HepG2 (cell line): ENCODE measurements around the gene ATP5PB. TPM values are rescaled to one million over a fixed set of nuclear protein-coding genes. Genes with fewer than 3 reads are reported as not detected.
A peak's percentile ranks its signal among the peaks of the same experiment; 100 is the strongest.

Experiments
- ATAC-seq: fragments of 200-7000 bp; cut with Tn5 transposase; 3 replicates; pipeline ENCODE4 v1.9.1; 2020; ENCODE audit warnings: mild to moderate bottlenecking, moderate library complexity
- BruUV-seq: library from RNA; stranded (reverse); fragments of 400-500 nt; replicated peaks from 2 replicates; lab custom pipeline; 2021; lab: Mats Ljungman, UMichigan
- CTCF ChIA-PET: fragments of 300-600 bp; formaldehyde crosslinking; extraction: SDS; loops from one replicate; lab custom pipeline; 2021; ENCODE audit warnings: low total read pairs, inconsistent platforms, low intra/inter-chr PET ratio; lab: Yijun Ruan, JAX
- POLR2A ChIA-PET: fragments of 350-600 bp; sonication (Branson Sonifier 250); formaldehyde crosslinking; loops from one replicate; lab custom pipeline; 2020; ENCODE audit warnings: antibody characterized with exemption, inconsistent platforms; lab: Yijun Ruan, JAX
- DNase-seq: peaks from one replicate; pipeline ENCODE4 v3.0.0-alpha.2; 2015; ENCODE audit warnings: low spot score
- FAIRE-seq: peaks from 3 replicates; lab custom pipeline; 2011; peaks lifted over from hg19 to GRCh38; lab: Jason Lieb, UNC
- H2AFZ ChIP-seq: one replicate; pipeline ENCODE4 v1.6.1; 2011; ENCODE audit warnings: low read length, inconsistent platforms
- H3K27ac ChIP-seq: fragments of 300-600 bp; 3 replicates; pipeline ENCODE4 v1.8.0; 2011; ENCODE audit warnings: mixed run types, mild to moderate bottlenecking, mixed read lengths, low read length, inconsistent platforms; ENCODE audit not compliant: insufficient read depth; ENCODE audit errors: extremely low read length
- H3K27me3 ChIP-seq, 2 experiments: fragments of 200-600 bp in 1 of 2; 2 replicates in 1 of 2; 3 replicates in 1 of 2; pipeline versions ENCODE4 v1.6.0 to v1.8.0; 2011; ENCODE audit warnings: low read length in 2 of 2, mild to moderate bottlenecking in 2 of 2, moderate library complexity in 2 of 2, inconsistent platforms in 1 of 2; ENCODE audit not compliant: insufficient read depth in 2 of 2, control insufficient read depth in 1 of 2
- H3K36me3 ChIP-seq, 2 experiments: fragments of 200-600 bp in 1 of 2; replicated peaks in 1 of 2; 2 replicates in 1 of 2; 3 replicates in 1 of 2; pipeline versions ENCODE4 v1.5.1 to v1.8.0; 2011; ENCODE audit warnings: low read length in 2 of 2, inconsistent platforms in 1 of 2; ENCODE audit not compliant: insufficient read depth in 2 of 2, control insufficient read depth in 1 of 2
- H3K4me1 ChIP-seq: 2 replicates; pipeline ENCODE4 v1.5.1; 2012; ENCODE audit warnings: low read length, inconsistent platforms; ENCODE audit not compliant: insufficient read depth
- H3K4me2 ChIP-seq: 2 replicates; pipeline ENCODE4 v1.6.0; 2011; ENCODE audit warnings: low read depth, low read length, inconsistent platforms
- H3K4me3 ChIP-seq, 3 experiments: fragments of 200-600 bp in 1 of 3; sonication (generic), shearing (Covaris generic) in 1 of 3; replicated peaks in 1 of 3; 2 replicates each; pipeline ENCODE4 v1.5.1; 2011 to 2016; ENCODE audit warnings: low read length in 3 of 3, inconsistent platforms in 2 of 3, low read depth in 2 of 3, mild to moderate bottlenecking in 2 of 3, control low read depth in 1 of 3, mixed read lengths in 1 of 3; ENCODE audit not compliant: insufficient read depth in 1 of 3
- H3K79me2 ChIP-seq: one replicate; pipeline ENCODE4 v1.6.1; 2011; ENCODE audit warnings: low read length, inconsistent platforms; ENCODE audit not compliant: insufficient read depth
- H3K9ac ChIP-seq: 2 replicates; pipeline ENCODE4 v1.6.0; 2011; ENCODE audit warnings: mild to moderate bottlenecking, low read depth, low read length, inconsistent platforms; ENCODE audit not compliant: insufficient read depth
- H3K9me3 ChIP-seq: 2 replicates; pipeline ENCODE4 v1.5.1; 2012; ENCODE audit warnings: mild to moderate bottlenecking, low read length
- H4K20me1 ChIP-seq: 2 replicates; pipeline ENCODE4 v1.6.0; 2011; ENCODE audit warnings: inconsistent platforms, mild to moderate bottlenecking, low read length, moderate library complexity; ENCODE audit not compliant: insufficient read depth
- CEBPB ChIP-seq: IDR thresholded peaks from 2 replicates; pipeline ENCODE4 v1.6.1; 2011; ENCODE audit warnings: low read depth, low read length, improper control_type of control experiment, borderline replicate concordance
- CEBPG ChIP-seq: IDR thresholded peaks from 2 replicates; pipeline ENCODE4 v1.6.1; 2016
- FOSL1 ChIP-seq: sonication (generic); formaldehyde crosslinking; IDR thresholded peaks from 2 replicates; pipeline ENCODE4 v1.9.0; 2021; ENCODE audit warnings: missing genetic modification reagents, borderline replicate concordance
- GATAD2A ChIP-seq: IDR thresholded peaks from 2 replicates; pipeline ENCODE4 v1.6.1; 2016
- MAFF ChIP-seq: IDR thresholded peaks from 2 replicates; pipeline ENCODE4 v1.6.1; 2011; ENCODE audit warnings: low read depth, low read length, improper control_type of control experiment
- MAFK ChIP-seq, 2 experiments: IDR thresholded peaks in 1 of 2; conservative IDR thresholded peaks in 1 of 2; 2 replicates each; pipeline ENCODE4 v1.6.1; 2011; ENCODE audit warnings: improper control_type of control experiment in 2 of 2, low read length in 2 of 2
- SRY ChIP-seq: sonication (generic); formaldehyde crosslinking; IDR thresholded peaks from 2 replicates; pipeline ENCODE4 v1.8.0; 2022; ENCODE audit warnings: mild to moderate bottlenecking, missing genetic modification reagents
- TAF15 ChIP-seq: fragments of 200-400 bp; formaldehyde crosslinking; IDR thresholded peaks from one replicate; pipeline ENCODE4 v1.6.1; 2018; ENCODE audit warnings: mild to moderate bottlenecking, low read depth, low read length; ENCODE audit not compliant: poor library complexity, severe bottlenecking
- ZNF7 ChIP-seq: IDR thresholded peaks from 2 replicates; pipeline ENCODE4 v1.6.1; 2016; ENCODE audit warnings: missing biosample characterization, missing genetic modification reagents
- WGBS: methylation state at CpG from one replicate; pipeline ENCODE4 v1.1.6; 2017; ENCODE audit warnings: low lambda C conversion rate; 5-methylcytosine and 5-hydroxymethylcytosine counted together
- in situ Hi-C: cut with HindIII; loops from 2 replicates; pipeline ENCODE4 v1.10.0; 2017; ENCODE audit warnings: low pct_unique_long_range_greater_than_20kb; ENCODE audit not compliant: extremely low pct_ligation_motif_present
- intact Hi-C: fragments of 100-400 bp; cut with micrococcal nuclease; formaldehyde crosslinking; loops from one replicate; pipeline ENCODE4 v1.10.0; 2022; ENCODE audit not compliant: unreplicated experiment
- polyA plus RNA-seq, 8 experiments: library from polyadenylated mRNA; depleted of rRNA in 3 of 8; stranded (reverse) in 7 of 8; unstranded in 1 of 8; fragments of >200 nt; fragmentation: Illumina TruSeq in 4 of 8; extraction: Trizol in 4 of 8; gene quantifications; 2 replicates each; pipeline versions ENCODE4 v1.2.1 to v1.2.3, GENCODE V29; 2011 to 2016; ENCODE audit warnings: low read depth in 4 of 8, missing spikeins in 1 of 8, mixed read lengths in 1 of 8; ENCODE audit not compliant: insufficient read depth in 1 of 8
- total RNA-seq, 5 experiments: library from RNA; depleted of rRNA; stranded (reverse); fragments of >200 nt; fragmentation: Illumina TruSeq; extraction: Trizol; gene quantifications; 2 replicates each; pipeline ENCODE4 v1.2.3, GENCODE V29; 2016; ENCODE audit warnings: low read depth in 1 of 5
- TF ChIP-seq, protein P1 (sequence below): sonication (generic); formaldehyde crosslinking; IDR thresholded peaks from 2 replicates; pipeline ENCODE4 v1.5.0; 2020; ENCODE audit warnings: missing genetic modification reagents

Gene ATP5PB
- total and polyA plus RNA-seq, 2 of the 13 experiments (the other 11 are each of a cell fraction or from before 2014, with no cell fraction given), result 297 to 541 TPM

DNA sequence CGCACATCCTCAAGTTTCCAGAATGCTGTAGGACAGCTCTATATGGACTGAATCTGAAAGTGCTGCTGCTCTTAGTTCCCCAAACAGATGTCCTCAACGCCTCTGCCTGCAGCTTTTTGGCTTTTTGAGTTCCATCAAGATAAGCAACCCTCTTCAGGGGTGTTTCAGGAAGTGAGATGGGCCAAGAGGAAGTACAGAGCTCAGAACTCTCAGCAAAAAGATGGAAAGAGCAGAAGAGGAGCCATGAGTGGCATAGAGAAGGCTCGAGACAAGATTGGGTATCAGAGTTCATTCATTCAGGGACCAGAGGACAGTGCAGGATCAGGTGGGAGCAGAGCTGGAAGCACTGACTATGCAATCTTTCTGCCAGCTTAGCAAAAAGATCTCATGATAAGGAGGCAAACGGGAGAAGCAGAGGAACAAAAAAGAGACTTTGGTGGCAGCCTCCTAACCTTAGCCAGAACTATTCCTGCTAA, 54.4 kb downstream of the ATP5PB start, which contains the start of the genes ADORA3 and TMIGD3:
ADORA3 (minus strand) TSS at position 49 of the 476 bp plus-strand sequence. CDS start 279 bp downstream, outside the sequence.
TMIGD3 (minus strand) TSS at position 49 of the 476 bp plus-strand sequence. CDS start 279 bp downstream, outside the sequence.
- no peak within 1 kb of the TSS for H2AFZ ChIP-seq
- no peak within 1 kb of the TSS for H3K4me3 ChIP-seq
- no peak for FAIRE-seq
- no peaks in the 10 kb centered on the region for H3K36me3 ChIP-seq
- 33% methylated on average over 4 of the region's 4 CpGs for WGBS
- TF ChIP-seq MAFK (conservative IDR thresholded peaks at IDR 0.05 in 1 of 2, IDR thresholded peaks at IDR 0.05 in 1 of 2; ENCODE audit: low read length in 2 of 2) (peak; percentile 80 to 84), CEBPB (peak; percentile 88), GATAD2A (0 out of 2 replicates have a peak, but pooled peaks have one; percentile 32), FOSL1 (no peak), CEBPG (CRISPR knock-in tag) (peak; percentile 88), MAFF (peak; percentile 85), SRY (CRISPR knock-in tag) (no peak), ZNF7 (CRISPR knock-in tag) (peak; percentile 51; the same call in 1 of the 2 replicates), TAF15 (no peak)
- TF ChIP-seq, protein P1, sequence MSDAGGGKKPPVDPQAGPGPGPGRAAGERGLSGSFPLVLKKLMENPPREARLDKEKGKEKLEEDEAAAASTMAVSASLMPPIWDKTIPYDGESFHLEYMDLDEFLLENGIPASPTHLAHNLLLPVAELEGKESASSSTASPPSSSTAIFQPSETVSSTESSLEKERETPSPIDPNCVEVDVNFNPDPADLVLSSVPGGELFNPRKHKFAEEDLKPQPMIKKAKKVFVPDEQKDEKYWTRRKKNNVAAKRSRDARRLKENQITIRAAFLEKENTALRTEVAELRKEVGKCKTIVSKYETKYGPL (CRISPR knock-in tag), result 0 out of 2 replicates have a peak, but pooled peaks have one; percentile 38
- TF ChIP-seq, all 625 proteins: peak for 7
- in situ Hi-C loops, result loop anchor here (10.0 kb wide), 1 partner anchor 121 kb away; no protein-coding TSS in a partner anchor
- DNase-seq, result no peak
- Histone ChIP-seq H3K27ac (no peak within 1 kb of the TSS), H3K9ac (no peak within 1 kb of the TSS), H3K27me3 (no peaks in the 10 kb centered on the region; a peak in 1 of 5 replicates), H3K79me2 (no peaks in the 10 kb centered on the region), H3K4me2 (peak within 1 kb of the TSS; percentile 32), H4K20me1 (no peaks in the 10 kb centered on the region), H3K9me3 (no peaks in the 10 kb centered on the region), H3K4me1 (peaks cover 40% of the 10 kb centered on the region)
- CTCF ChIA-PET, result no interaction called here
- BruUV-seq, result no TSS peak
- ATAC-seq, result no peak
- POLR2A ChIA-PET, result interaction anchor here (1.2 kb wide), 1 partner anchor 22 kb away, joined by 4 read pairs; no protein-coding TSS in a partner anchor
- intact Hi-C loops, result loop anchor here (1.0 kb wide), 1 partner anchor 14 kb away; no protein-coding TSS in a partner anchor
